Body of pancreas (tissue), 4 donors: ENCODE results near the gene MED12L.
"Not testable (repeated sequence)": the region's sequence is repeated elsewhere in the genome, so short reads cannot be mapped to it uniquely, and the experiment has no call there.

ENCODE experiments used
- POLR2A ChIP-seq, 3 donors: fragments of 450-650 bp; IDR thresholded peaks; one replicate each; pipeline ENCODE4 v1.6.1; 2016; ENCODE audit warnings: antibody characterized with exemption in 3 of 3, mild to moderate bottlenecking in 2 of 3
- TF ChIP-seq, protein P1 (sequence below), 7 experiments: fragments of 450-650 bp in 4 of 7; fragments of 200-600 bp in 3 of 7; sonication (generic) in 3 of 7; IDR thresholded peaks; one replicate each; pipeline ENCODE4 v1.5.1; 2016 to 2019; ENCODE audit warnings: antibody characterized with exemption in 7 of 7

DNA sequence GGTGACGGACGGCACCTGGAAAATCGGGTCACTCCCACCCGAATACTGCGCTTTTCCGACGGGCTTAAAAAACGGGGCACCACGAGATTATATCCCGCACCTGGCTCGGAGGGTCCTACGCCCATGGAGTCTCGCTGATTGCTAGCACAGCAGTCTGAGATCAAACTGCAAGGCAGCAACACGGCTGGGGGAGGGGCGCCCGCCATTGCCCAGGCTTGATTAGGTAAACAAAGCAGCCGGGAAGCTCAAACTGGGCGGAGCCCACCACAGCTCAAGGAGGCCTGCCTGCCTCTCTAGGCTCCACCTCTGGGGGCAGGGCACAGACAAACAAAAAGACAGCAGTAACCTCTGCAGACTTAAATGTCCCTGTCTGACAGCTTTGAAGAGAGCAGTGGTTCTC lies 156.5 kb downstream of the MED12L start:
- TF ChIP-seq, protein P1, sequence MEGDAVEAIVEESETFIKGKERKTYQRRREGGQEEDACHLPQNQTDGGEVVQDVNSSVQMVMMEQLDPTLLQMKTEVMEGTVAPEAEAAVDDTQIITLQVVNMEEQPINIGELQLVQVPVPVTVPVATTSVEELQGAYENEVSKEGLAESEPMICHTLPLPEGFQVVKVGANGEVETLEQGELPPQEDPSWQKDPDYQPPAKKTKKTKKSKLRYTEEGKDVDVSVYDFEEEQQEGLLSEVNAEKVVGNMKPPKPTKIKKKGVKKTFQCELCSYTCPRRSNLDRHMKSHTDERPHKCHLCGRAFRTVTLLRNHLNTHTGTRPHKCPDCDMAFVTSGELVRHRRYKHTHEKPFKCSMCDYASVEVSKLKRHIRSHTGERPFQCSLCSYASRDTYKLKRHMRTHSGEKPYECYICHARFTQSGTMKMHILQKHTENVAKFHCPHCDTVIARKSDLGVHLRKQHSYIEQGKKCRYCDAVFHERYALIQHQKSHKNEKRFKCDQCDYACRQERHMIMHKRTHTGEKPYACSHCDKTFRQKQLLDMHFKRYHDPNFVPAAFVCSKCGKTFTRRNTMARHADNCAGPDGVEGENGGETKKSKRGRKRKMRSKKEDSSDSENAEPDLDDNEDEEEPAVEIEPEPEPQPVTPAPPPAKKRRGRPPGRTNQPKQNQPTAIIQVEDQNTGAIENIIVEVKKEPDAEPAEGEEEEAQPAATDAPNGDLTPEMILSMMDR (IDR thresholded peaks at IDR 0.05) = not testable (repeated sequence)
- TF ChIP-seq POLR2A (IDR thresholded peaks at IDR 0.05) = not testable (repeated sequence)
